Urinary bladder (tissue), 4 donors: ENCODE measurements around the gene PTH. TPM values are rescaled to one million over a fixed set of nuclear protein-coding genes. Genes with fewer than 3 reads are reported as not detected.

Source experiments
- DNase-seq: peaks from one replicate; pipeline ENCODE4 v3.0.0-alpha.2; 2015; ENCODE audit errors: extremely low spot score
- H3K27ac ChIP-seq: one replicate; pipeline ENCODE4 v1.5.1; 2013; ENCODE audit warnings: low read depth, mild to moderate bottlenecking, moderate library complexity
- H3K36me3 ChIP-seq: one replicate; pipeline ENCODE4 v1.6.1; 2013; ENCODE audit warnings: mild to moderate bottlenecking, moderate library complexity; ENCODE audit not compliant: insufficient read depth
- H3K4me1 ChIP-seq: one replicate; pipeline ENCODE4 v1.6.1; 2013; ENCODE audit warnings: mild to moderate bottlenecking, moderate library complexity; ENCODE audit not compliant: insufficient read depth
- H3K4me3 ChIP-seq: one replicate; pipeline ENCODE4 v1.5.1; 2013; ENCODE audit warnings: low read depth, low read length
- WGBS: extraction: QIAGEN DNeasy Blood & Tissue Kit; methylation state at CpG from one replicate; pipeline ENCODE4 v1.1.7; 2013; 5-methylcytosine and 5-hydroxymethylcytosine counted together
- polyA plus RNA-seq: library from polyadenylated mRNA; stranded (reverse); fragments of 200-250 nt; gene quantifications from one replicate; pipeline ENCODE4 v1.2.3, GENCODE V29; 2013
- total RNA-seq: library from RNA; depleted of rRNA; stranded (reverse); fragments of >200 nt; gene quantifications from one replicate; pipeline ENCODE4 v1.2.3, GENCODE V29; 2014
- donor health status: healthy with polysubstance abuse.
- donor health status: healthy.

Gene PTH
- total RNA-seq (not detected), polyA plus RNA-seq (not detected)

DNA sequence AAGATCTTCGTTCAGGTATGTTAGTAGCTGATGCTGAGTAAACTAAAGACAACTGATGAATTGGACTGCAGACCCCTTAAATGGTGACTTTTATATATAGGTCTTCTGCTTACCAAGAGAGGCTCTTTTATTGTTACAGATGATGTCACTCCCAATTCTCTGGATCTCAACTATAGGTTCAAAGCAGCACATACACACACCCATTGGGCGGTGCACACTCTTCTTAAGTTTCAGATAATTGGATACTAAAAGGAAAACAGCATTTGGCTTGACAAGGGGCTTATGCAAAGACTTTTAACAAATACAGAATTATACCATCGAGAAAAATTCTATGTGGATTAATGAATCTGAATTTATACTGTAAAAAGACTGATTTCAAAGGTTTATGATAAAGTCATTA lies at the start of gene PTH:
Gene PTH, minus strand, starts transcription at position 69 of the 400 bp plus-strand sequence. CDS start 3,142 bp downstream, outside the sequence.
- no peak for DNase-seq
- WGBS = 73% methylated on average over 3 of the region's 3 CpGs
- H3K36me3 ChIP-seq = no peaks in the 10 kb centered on the region
- H3K4me3 ChIP-seq = no peak within 1 kb of the TSS
- no peak within 1 kb of the TSS for H3K27ac ChIP-seq
- H3K4me1 ChIP-seq = no peaks in the 10 kb centered on the region

DNA sequence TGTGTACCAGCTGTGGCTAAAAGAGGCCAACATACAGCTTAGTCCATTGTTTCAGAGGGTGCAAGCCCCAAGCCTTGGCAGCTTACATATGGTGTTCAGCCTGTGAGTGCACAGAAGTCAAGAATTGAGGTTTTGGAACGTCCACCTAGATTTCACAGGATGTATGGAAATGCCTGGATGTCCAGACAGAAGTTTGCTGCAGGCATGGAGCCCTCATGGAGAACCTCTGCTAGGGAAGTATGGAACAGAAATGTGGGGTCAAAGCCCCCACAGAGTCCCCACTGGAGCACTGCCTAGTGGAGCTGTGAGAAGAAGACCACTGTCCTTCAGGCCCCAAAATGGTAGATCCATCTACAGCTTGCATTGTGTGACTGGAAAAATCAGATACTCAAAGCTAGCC lies 42.2 kb upstream of the PTH start:
- DNase-seq = no peak
- Histone ChIP-seq H3K4me3 (no peak overlapping the region), H3K36me3 (no peaks in the 10 kb centered on the region), H3K4me1 (no peaks in the 10 kb centered on the region), H3K27ac (no peak overlapping the region)
- WGBS = 52% methylated on average over 1 of the region's 1 CpG

DNA sequence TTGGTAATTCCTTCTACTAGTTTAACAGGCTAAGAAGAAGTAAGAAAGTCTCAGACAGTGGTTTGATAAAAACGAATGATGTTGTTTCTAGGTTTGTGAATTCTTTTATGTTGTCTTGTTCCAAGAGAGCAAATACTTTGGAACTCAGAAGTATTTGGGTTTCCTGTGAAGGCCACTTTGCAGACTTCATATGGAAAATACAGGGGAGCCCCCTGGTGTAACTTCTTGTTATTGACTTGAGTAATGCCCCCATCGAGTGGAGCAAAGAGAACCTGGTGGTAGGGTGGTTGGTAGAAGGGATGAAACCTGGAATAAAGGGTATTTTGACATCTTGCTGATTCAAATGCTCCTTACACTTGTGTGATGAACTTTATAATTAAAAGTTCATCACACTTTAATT lies 40.0 kb upstream of the PTH start:
- Histone ChIP-seq H3K4me3 (no peak overlapping the region), H3K4me1 (no peaks in the 10 kb centered on the region), H3K27ac (no peak overlapping the region), H3K36me3 (no peaks in the 10 kb centered on the region)
- DNase-seq = no peak
- WGBS = 47% methylated on average over 2 of the region's 2 CpGs

DNA sequence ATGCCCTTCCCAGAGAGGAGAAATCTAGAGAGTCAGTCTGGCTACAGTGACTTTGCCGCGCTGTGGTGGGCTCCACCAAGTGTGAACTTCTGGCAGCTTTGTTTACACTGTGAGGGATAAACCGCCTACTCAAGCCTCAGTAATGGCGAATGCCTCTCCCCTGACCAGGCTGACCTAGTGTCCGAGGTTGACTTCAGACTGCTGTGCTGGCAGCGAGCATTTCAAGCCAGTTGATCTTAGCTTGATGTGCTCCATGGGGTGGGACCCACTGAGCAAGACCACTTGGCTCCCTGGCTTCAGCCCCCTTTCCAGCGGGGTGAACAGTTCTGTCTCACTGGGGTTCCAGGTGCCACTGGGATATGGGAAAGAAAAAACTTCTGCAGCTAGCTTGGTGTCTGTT lies 38.6 kb upstream of the PTH start:
- DNase-seq = no peak
- no peaks in the 10 kb centered on the region for H3K4me1 ChIP-seq
- no peak overlapping the region for H3K27ac ChIP-seq
- 63% methylated on average over 7 of the region's 7 CpGs for WGBS
- H3K36me3 ChIP-seq = no peaks in the 10 kb centered on the region
- H3K4me3 ChIP-seq = no peak overlapping the region

DNA sequence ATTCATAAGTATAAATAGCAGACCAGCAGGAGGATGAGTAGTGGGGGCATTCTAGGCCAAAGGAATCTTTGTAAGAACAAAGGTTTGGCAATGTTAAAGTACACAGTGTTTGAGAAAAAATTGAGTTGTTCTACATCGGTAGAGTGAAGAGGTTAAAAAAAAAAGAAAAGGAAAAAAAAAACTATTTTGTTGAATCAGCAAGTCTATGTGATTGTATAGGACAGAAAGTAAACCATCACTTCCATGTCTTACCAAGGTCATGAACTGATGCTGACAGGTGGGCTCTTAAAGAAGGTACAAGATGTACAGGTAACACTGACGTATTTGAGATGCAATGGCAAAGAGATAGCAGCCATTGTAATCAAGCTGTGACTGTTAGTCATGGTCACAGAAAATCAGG lies 29.5 kb upstream of the PTH start:
- Histone ChIP-seq H3K4me1 (no peaks in the 10 kb centered on the region), H3K27ac (no peak overlapping the region), H3K36me3 (no peaks in the 10 kb centered on the region), H3K4me3 (no peak overlapping the region)
- WGBS = 78% methylated on average over 2 of the region's 2 CpGs
- DNase-seq = no peak

DNA sequence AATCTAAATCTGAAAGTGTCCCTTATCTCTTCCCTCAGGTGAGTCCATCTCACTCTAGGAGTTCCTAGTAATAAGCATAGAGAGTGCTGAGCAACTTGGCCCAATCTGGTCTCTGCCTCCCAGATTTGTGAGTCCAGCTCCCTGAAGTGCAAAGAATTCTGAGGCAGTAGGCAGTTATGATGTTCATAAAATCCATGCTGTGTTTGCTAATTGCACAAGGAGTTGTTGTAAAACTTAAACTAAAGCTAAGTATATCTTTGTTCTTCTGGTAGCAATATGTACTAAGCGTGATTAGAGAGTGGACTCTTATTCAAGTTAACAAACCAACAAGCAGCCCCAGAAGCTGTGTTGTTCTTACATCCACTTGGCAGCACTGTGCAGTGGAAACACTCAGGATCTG lies 7.6 kb upstream of the PTH start:
- Histone ChIP-seq H3K4me3 (no peak overlapping the region), H3K27ac (no peak overlapping the region), H3K36me3 (no peaks in the 10 kb centered on the region), H3K4me1 (no peaks in the 10 kb centered on the region)
- no peak for DNase-seq
- WGBS = 84% methylated on average over 1 of the region's 1 CpG

DNA sequence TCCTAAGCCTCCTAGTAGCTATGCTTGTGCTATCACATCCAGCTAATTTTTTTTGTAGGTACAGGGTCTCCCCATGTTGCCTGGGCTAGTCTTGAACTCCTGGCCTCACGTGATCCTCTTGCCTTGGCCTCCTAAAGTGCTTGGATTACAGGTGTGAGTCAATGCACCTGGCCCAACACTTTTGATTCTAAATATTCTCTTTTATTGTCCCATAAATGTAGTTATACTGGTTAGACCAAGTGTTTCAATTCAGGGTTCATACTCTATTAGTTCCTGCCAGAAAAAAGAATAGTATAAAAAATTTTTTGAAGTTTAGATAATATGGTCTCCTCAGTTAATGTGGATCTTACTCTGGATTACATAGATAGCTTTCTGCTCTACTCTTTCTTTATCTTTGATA lies 6.7 kb upstream of the PTH start:
- H3K36me3 ChIP-seq = no peaks in the 10 kb centered on the region
- no peak for DNase-seq
- no peak overlapping the region for H3K4me3 ChIP-seq
- no peaks in the 10 kb centered on the region for H3K4me1 ChIP-seq
- no peak overlapping the region for H3K27ac ChIP-seq
- WGBS = 79% methylated on average over 1 of the region's 1 CpG

DNA sequence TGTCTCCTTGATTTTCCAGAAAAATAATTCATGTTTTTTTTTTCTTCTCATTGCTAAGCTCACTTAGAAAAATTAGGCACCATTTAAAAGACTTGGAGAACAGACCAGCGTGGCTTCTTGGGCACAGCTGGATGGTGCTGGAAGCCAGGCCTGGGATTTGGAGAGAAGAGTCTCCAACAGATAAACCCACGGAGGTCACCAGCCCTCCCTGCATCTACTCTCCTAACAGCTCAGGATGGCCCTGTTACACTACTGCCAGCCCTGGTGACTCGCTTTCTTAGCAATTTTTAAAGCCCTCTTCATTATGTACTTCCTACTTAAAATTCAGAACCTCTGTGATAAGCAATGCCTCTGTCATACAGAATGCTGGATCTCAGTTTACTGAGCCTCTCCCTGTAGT lies 1.7 kb downstream of the PTH start:
- Histone ChIP-seq H3K4me3 (no peak overlapping the region), H3K36me3 (no peaks in the 10 kb centered on the region), H3K27ac (no peak overlapping the region), H3K4me1 (no peaks in the 10 kb centered on the region)
- 33% methylated on average over 3 of the region's 3 CpGs for WGBS
- no peak for DNase-seq

DNA sequence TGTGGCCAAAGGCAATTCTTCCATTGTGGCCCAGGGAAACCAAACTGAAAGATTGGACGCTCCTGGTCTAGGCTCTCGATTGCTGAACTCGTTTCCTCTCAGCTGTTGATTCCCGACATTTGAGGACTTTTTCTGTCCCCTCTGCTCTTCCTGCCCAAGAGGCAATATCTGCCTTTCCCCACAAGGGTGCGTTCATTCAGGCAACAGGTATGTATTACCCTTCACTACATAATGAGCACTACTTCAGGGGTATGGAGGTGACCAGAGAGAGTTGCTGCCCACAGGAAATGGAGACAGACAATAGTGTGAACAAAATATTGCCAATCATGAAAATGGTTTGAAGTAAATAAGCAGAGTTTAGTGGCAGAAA lies 8.2 kb downstream of the PTH start:
- no peaks in the 10 kb centered on the region for H3K4me1 ChIP-seq
- H3K36me3 ChIP-seq = no peaks in the 10 kb centered on the region
- H3K4me3 ChIP-seq = no peak overlapping the region
- WGBS = 47% methylated on average over 5 of the region's 5 CpGs
- no peak for DNase-seq
- no peak overlapping the region for H3K27ac ChIP-seq

DNA sequence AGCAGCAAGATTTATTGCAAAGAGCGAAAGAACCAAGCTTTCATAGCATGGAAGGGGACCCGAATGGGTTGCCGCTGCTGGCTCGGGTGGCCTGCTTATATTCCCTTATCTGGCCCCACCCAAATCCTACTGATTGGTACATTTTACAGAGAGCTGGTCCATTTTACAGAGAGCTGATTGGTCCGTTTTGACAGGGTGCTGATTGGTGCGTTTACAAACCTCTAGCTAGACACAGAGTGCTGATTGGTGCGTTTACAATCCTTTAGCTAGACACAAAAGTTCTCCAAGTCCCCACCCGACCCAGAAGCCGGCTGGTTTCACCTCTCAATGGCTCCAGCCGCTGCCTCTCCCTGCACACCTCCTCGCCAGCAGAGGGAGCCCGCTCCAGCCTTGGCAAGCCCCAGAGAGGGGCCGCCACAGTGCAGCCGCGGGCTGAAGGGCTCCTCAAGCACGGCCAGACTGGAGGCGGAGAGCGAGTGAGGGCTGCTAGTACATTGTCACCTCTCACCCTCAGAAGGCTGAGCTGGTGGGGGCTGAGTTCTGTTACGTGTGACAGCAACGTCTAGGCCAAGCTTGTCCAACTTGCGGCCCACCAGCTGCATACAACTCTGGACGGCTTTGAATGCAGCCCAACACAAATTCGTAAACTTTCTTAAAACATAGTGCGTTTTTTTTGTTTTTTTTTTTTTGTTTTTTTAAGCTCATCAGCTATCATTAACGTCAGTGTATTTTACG lies 8.7 kb downstream of the PTH start:
- H3K4me3 ChIP-seq = no peak overlapping the region
- no peaks in the 10 kb centered on the region for H3K4me1 ChIP-seq
- H3K36me3 ChIP-seq = no peaks in the 10 kb centered on the region
- no peak for DNase-seq
- no peak overlapping the region for H3K27ac ChIP-seq
- WGBS = 61% methylated on average over 26 of the region's 26 CpGs

DNA sequence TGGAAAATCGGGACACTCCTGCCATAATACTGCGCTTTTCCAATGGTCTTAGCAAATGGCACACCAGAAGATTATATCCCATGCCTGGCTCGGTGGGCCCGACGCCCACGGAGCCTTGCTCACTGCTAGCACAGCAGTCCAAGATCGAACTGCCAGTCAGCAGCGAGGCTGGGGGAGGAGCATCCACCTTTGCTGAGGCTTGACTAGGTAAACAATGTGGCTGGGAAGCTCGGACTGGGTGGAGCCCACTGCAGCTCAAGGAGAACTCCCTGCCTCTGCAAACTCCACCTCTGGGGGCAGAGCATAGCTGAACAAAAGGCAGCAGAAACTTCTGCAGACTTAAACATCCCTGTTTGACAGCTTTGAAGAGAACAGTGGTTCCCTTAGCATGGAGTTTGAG lies 15.6 kb downstream of the PTH start:
- WGBS = 93% methylated on average over 9 of the region's 9 CpGs
- Histone ChIP-seq H3K4me3 (no peak overlapping the region), H3K36me3 (no peaks in the 10 kb centered on the region), H3K27ac (no peak overlapping the region), H3K4me1 (no peaks in the 10 kb centered on the region)
- no peak for DNase-seq

DNA sequence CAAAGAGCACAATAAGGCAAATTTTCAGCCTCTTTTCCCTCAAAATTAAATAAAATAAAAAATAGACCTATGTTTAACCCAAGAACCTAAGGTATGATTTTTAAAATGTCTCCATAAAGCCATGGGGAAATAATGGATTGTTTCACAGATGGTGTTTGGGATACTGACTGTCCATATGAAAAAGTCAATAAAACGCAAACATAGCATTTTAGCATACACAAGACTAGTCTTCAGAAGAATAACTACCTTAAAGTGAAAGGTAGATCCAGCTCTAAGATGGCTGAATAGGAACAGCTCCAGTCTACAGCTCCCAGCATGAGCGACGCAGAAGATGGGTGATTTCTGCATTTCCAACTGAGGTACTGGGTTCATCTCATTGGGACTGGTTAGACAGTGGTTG lies 16.1 kb downstream of the PTH start:
- 94% methylated on average over 3 of the region's 3 CpGs for WGBS
- Histone ChIP-seq H3K4me1 (no peaks in the 10 kb centered on the region), H3K27ac (no peak overlapping the region), H3K36me3 (no peaks in the 10 kb centered on the region), H3K4me3 (no peak overlapping the region)
- no peak for DNase-seq

DNA sequence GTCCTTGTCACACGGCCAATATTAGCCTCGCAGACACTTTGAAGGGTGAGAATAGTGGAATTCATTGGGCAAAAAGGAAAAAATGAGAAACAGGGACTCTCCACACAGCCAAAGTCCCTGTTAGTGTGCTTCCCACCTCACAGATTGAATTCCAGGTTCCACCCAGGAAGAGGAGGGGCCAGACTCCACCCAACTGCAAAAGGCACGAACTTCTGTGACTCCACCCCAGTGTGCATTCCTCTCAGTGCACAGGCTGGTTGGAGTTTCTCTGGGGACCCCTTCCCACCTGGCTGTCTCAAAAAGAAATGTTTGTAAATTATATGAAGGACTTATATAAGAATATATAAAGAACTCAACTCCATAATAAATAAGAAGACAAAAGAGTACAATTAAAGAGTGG lies 20.7 kb downstream of the PTH start:
- WGBS = 81% methylated on average over 3 of the region's 3 CpGs
- no peak for DNase-seq
- Histone ChIP-seq H3K4me1 (no peaks in the 10 kb centered on the region), H3K36me3 (no peaks in the 10 kb centered on the region), H3K27ac (no peak overlapping the region), H3K4me3 (no peak overlapping the region)

DNA sequence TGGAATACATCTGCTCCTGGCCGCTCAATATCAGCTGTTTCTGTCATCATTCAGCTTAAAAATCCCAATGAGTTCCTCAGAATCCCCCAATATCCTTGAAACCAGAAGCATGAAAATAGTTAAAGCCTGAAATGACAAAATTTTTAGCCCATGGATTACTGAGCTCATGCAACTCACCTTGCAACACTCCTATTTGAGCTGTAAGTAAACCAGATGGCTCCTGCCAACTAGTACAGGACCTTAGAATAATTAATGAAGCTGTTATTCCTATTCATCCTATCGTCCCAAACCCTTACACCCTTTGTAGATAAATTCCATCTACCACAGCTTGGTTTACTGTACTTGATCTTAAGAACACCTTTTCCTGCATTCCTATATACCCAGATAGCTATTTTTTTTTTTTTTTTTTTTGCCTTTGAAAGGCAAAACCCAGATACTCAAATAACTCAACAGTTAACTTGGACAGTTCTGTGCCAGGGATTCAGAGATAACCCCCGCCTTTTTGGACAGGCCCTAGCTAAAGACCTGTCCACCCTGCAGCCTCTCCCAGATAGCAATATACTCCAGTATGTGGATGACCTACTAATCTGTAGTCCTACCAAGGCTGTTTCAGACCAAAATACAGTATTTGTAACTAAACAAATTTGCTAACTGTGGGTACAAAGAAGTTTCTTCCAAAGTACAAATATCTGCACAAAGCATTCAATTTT lies 22.6 kb downstream of the PTH start:
- WGBS = 74% methylated on average over 3 of the region's 3 CpGs
- Histone ChIP-seq H3K4me3 (no peak overlapping the region), H3K27ac (no peak overlapping the region)

More for the DNA sequence above, 22.6 kb downstream of the PTH start:
- no peak for DNase-seq
- Histone ChIP-seq H3K4me1 (no peaks in the 10 kb centered on the region), H3K36me3 (no peaks in the 10 kb centered on the region)
